ENCODE measurements around the gene ZNF740.
A peak's percentile ranks its signal among the peaks of the same experiment; 100 is the strongest.

Gene ZNF740

DNA sequence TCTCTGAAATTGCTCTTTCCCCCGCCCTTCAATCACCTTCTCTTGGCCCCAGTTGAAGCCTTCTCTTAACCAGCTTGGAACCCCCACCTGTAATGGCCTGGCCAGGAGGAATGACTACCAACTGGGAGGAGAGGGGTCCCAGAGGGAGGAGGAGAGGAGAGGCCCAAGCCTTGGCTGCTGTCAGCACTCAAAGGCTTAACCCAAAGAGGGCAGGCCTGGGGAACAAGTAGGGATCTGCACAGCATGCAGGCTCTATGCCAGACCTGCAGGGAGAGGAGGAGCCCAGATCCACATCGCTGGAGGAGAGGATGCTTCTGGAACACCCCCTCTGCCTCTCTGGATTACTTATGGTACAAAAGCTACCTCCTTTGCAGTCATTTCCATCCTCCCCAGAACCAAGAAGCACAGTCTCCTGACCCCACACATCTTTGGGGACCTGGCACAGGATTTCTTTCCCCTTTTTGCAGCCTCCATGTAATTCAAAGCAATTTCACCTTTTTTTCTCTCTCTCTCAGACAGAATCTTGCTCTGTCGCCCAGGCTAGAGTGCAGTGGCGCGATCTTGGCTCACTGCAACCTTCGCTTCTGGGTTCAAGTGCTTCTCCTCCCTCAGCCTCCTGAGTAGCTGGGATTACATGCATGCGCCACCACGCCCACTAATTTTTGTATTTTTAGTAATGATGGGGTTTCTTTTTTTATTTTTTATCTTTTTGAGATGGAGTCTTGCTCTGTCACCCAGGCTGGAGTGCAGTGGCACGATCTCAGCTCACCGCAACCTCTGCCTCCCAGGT lies 45.3 kb downstream of the ZNF740 start:
- TF ChIP-seq, protein P1, sequence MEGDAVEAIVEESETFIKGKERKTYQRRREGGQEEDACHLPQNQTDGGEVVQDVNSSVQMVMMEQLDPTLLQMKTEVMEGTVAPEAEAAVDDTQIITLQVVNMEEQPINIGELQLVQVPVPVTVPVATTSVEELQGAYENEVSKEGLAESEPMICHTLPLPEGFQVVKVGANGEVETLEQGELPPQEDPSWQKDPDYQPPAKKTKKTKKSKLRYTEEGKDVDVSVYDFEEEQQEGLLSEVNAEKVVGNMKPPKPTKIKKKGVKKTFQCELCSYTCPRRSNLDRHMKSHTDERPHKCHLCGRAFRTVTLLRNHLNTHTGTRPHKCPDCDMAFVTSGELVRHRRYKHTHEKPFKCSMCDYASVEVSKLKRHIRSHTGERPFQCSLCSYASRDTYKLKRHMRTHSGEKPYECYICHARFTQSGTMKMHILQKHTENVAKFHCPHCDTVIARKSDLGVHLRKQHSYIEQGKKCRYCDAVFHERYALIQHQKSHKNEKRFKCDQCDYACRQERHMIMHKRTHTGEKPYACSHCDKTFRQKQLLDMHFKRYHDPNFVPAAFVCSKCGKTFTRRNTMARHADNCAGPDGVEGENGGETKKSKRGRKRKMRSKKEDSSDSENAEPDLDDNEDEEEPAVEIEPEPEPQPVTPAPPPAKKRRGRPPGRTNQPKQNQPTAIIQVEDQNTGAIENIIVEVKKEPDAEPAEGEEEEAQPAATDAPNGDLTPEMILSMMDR (IDR thresholded peaks at IDR 0.05; ENCODE audit: low read depth, low read length), result no peak
- no peak for DNase-seq (ENCODE audit: extremely low read depth, low read depth)

DNA sequence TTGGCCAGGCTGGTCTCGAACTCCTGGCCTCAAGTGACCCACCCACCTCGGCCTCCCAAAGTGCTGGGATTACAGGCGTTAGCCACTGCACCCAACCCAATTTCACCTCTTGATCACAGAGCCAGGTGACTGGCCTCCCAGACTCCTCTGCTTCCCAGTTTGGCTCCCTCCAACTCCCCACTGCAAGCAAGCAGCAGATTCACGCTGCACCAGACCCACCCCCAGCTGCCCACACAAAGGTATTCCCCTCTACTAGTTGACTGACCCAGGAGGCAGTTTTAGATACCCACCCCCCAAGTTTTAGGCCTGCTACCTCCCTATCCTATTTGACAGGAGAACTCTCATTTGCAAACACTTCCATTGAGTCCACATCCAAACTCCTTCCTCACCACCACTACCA lies 46.3 kb downstream of the ZNF740 start:
- no peak for DNase-seq (ENCODE audit: extremely low read depth, low read depth)
- TF ChIP-seq, protein P1 (IDR thresholded peaks at IDR 0.05; ENCODE audit: low read depth, low read length), result no peak

GRCh38 chr12:53227341-53227740 lies 46.8 kb downstream of the ZNF740 start:
- TF ChIP-seq, protein P1 (IDR thresholded peaks at IDR 0.05; ENCODE audit: low read depth, low read length), result no peak
- DNase-seq (ENCODE audit: extremely low read depth, low read depth), result no peak

GRCh38 chr12:53227836-53228235 lies 47.3 kb downstream of the ZNF740 start:
- no peak for DNase-seq (ENCODE audit: extremely low read depth, low read depth)
- TF ChIP-seq, protein P1 (IDR thresholded peaks at IDR 0.05; ENCODE audit: low read depth, low read length), result no peak

DNA sequence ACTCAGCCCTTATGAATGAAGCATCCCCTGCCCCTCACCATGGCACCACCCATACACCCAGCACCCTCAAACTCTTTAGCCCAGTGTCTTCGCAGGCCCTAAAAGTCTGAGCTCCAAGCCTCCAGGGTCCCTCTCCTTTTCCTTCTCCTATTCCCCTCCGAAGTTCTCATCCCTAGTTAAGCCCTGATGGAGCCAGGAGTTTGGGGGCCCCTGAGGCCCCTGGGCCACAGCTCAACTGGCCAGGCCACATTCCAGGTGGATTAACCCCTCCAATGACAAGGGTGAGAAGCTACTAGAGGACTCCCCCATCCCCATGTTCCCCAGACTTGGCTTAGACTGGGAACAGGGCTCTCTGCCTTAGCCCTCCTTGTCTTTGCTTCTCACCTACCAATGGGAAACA lies 48.9 kb downstream of the ZNF740 start:
- TF ChIP-seq, protein P1 (IDR thresholded peaks at IDR 0.05; ENCODE audit: low read depth, low read length), result no peak
- no peak for DNase-seq (ENCODE audit: extremely low read depth, low read depth)

DNA sequence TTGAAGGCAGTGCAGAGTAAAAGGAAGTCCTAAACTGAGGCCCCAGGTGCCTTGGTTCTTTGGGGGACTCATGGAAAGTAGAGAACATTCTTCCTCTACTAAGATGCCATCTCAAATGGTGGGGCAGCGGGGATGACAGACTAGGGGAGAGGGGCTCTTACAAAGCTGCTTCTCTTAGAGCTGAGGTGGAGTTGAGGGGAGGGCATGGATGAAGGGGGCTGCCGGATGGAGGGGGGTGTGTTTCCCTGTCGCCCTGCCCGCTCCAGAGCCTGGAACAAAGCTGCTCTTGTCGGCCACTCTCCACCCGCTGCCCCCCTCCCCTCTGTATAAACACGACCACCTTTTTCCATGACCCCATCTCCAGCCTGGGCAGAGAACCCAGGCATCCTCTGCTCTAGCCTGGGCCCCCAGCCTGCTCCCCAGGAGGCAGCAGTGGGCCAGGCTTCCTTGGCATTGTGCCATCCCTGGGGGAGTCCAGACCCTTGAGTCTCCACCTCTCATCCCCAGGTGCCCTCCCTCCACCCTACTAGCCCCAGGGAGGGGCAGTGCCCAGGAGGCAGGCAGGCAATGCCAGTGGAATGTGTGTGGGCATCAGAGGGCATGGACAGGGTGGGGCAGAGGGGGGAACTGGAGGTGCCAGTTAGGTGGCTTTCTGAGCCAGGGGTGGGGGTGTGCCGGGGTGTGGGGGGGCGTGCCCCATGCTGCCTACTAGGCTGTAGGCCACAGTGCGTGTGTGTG lies 49.8 kb downstream of the ZNF740 start:
- TF ChIP-seq, protein P1 (IDR thresholded peaks at IDR 0.05; ENCODE audit: low read depth, low read length), result no peak
- DNase-seq (ENCODE audit: extremely low read depth, low read depth), result no peak

- DNase-seq (ENCODE audit: extremely low read depth, low read depth), result no peak
Observed at GRCh38 chr12:53231671-53231920, 51.1 kb downstream of the ZNF740 start.

More at GRCh38 chr12:53231671-53231920, 51.1 kb downstream of the ZNF740 start:
- TF ChIP-seq, protein P1 (IDR thresholded peaks at IDR 0.05; ENCODE audit: low read depth, low read length), result peak; percentile 7
